HEK293T (cell line): Measurements from ENCODE around the gene PILRB.

ENCODE experiments used
- CTCF ChIA-PET: fragments of 350-600 bp; formaldehyde crosslinking; extraction: SDS; loops from one replicate; lab custom pipeline; 2021; ENCODE audit warnings: antibody characterized with exemption, inconsistent platforms; lab: Yijun Ruan, JAX
- POLR2A ChIA-PET: fragments of 350-600 bp; formaldehyde crosslinking; extraction: SDS; loops from one replicate; lab custom pipeline; 2020; ENCODE audit warnings: antibody characterized with exemption, inconsistent platforms; lab: Yijun Ruan, JAX
- DNase-seq: peaks from one replicate; pipeline ENCODE4 v3.0.0; 2012; ENCODE audit warnings: mixed read lengths; ENCODE audit errors: extremely low spot score
- ARNT ChIP-seq: fragments of 450-650 bp; IDR thresholded peaks from 2 replicates; pipeline ENCODE4 v1.6.1; 2017; ENCODE audit warnings: mild to moderate bottlenecking
- BHLHE40 ChIP-seq: fragments of 450-650 bp; IDR thresholded peaks from 2 replicates; pipeline ENCODE4 v1.6.1; 2016; ENCODE audit warnings: mild to moderate bottlenecking, moderate library complexity, borderline replicate concordance
- CTBP1 ChIP-seq: fragments of 450-650 bp; IDR thresholded peaks from 2 replicates; pipeline ENCODE4 v1.6.1; 2016; ENCODE audit warnings: borderline replicate concordance
- ELF4 ChIP-seq: fragments of 450-650 bp; IDR thresholded peaks from 2 replicates; pipeline ENCODE4 v1.6.1; 2017; ENCODE audit warnings: antibody characterized with exemption
- FOXA1 ChIP-seq: fragments of 450-650 bp; IDR thresholded peaks from 2 replicates; pipeline ENCODE4 v1.6.1; 2016; ENCODE audit warnings: mild to moderate bottlenecking
- FOXK2 ChIP-seq: fragments of 450-650 bp; IDR thresholded peaks from 2 replicates; pipeline ENCODE4 v1.6.1; 2016; ENCODE audit warnings: mild to moderate bottlenecking
- FOXM1 ChIP-seq: fragments of 450-650 bp; IDR thresholded peaks from 2 replicates; pipeline ENCODE4 v1.6.1; 2017; ENCODE audit warnings: mild to moderate bottlenecking, borderline replicate concordance
- HDGF ChIP-seq: fragments of 450-650 bp; IDR thresholded peaks from 2 replicates; pipeline ENCODE4 v1.6.1; 2017; ENCODE audit warnings: antibody characterized with exemption, borderline replicate concordance
- L3MBTL2 ChIP-seq: fragments of 450-650 bp; conservative IDR thresholded peaks from 2 replicates; pipeline ENCODE4 v1.6.1; 2016; ENCODE audit warnings: mild to moderate bottlenecking
- LEF1 ChIP-seq: fragments of 450-650 bp; IDR thresholded peaks from 2 replicates; pipeline ENCODE4 v1.6.1; 2017; ENCODE audit warnings: mild to moderate bottlenecking, borderline replicate concordance
- NFRKB ChIP-seq: fragments of 450-650 bp; IDR thresholded peaks from 2 replicates; pipeline ENCODE4 v1.6.1; 2016; ENCODE audit warnings: mild to moderate bottlenecking, moderate library complexity
- PKNOX1 ChIP-seq: fragments of 450-650 bp; IDR thresholded peaks from 2 replicates; pipeline ENCODE4 v1.6.1; 2016
- SP1 ChIP-seq: fragments of 450-650 bp; IDR thresholded peaks from 2 replicates; pipeline ENCODE4 v1.6.1; 2017
- SUZ12 ChIP-seq: fragments of 450-650 bp; IDR thresholded peaks from 2 replicates; pipeline ENCODE4 v1.6.1; 2016; ENCODE audit warnings: mild to moderate bottlenecking
- TARDBP ChIP-seq: fragments of 450-650 bp; IDR thresholded peaks from 2 replicates; pipeline ENCODE4 v1.6.1; 2016
- ZNF384 ChIP-seq: fragments of 450-650 bp; IDR thresholded peaks from 2 replicates; pipeline ENCODE4 v1.6.1; 2016

The PILRB gene

GRCh38 chr7:100389437-100390088, 31.6 kb downstream of the PILRB start:
- CTCF ChIA-PET: interaction anchor here (0.6 to 0.7 kb wide), 2 partner anchors 10 to 21 kb away, joined by 3 to 5 read pairs; no protein-coding TSS in a partner anchor
- DNase-seq: no peak
- POLR2A ChIA-PET: no interaction called here
- TF ChIP-seq SP1 (no peak), CTBP1 (no peak), TARDBP (no peak), ARNT (no peak), SUZ12 (no peak), ELF4 (no peak), BHLHE40 (no peak), HDGF (no peak), FOXK2 (no peak), FOXA1 (no peak), L3MBTL2 (no peak), ZNF384 (no peak), NFRKB (no peak), PKNOX1 (no peak), LEF1 (no peak)

GRCh38 chr7:100390286-100391009, 32.5 kb downstream of the PILRB start:
- DNase-seq: no peak
- TF ChIP-seq CTBP1 (no peak), FOXK2 (no peak), BHLHE40 (no peak), SP1 (no peak), FOXA1 (no peak), PKNOX1 (no peak), ELF4 (no peak), TARDBP (no peak), L3MBTL2 (no peak), FOXM1 (no peak), ARNT (no peak), HDGF (no peak), SUZ12 (no peak), ZNF384 (no peak)
- ChIA-PET CTCF (no interaction called here), POLR2A (interaction anchor here (1.4 kb wide), 1 partner anchor 39 kb away, joined by 5 read pairs; the partner anchor contains the start of genes MEPCE and ZCWPW1)

- ChIA-PET POLR2A (no interaction called here), CTCF (interaction anchor here (1.3 kb wide), 1 partner anchor 15 kb away, joined by 5 read pairs; no protein-coding TSS in a partner anchor)
These were observed 35.5 kb downstream of the PILRB start for GRCh38 chr7:100393233-100393905.

GRCh38 chr7:100394077-100394476, 36.2 kb downstream of the PILRB start:
- ChIA-PET CTCF (interaction anchor here (1.3 kb wide), 1 partner anchor 14 kb away, joined by 5 read pairs; no protein-coding TSS in a partner anchor), POLR2A (no interaction called here)
- no peak for TF ChIP-seq LEF1
- TF ChIP-seq SUZ12: no peak
- no peak for TF ChIP-seq FOXA1
- no peak for TF ChIP-seq NFRKB
- no peak for TF ChIP-seq ARNT
- TF ChIP-seq ELF4: no peak
- TF ChIP-seq CTBP1: no peak
- TF ChIP-seq FOXM1: no peak
- TF ChIP-seq TARDBP: no peak
- no peak for TF ChIP-seq L3MBTL2
- no peak for DNase-seq

More at GRCh38 chr7:100393233-100393905, 35.5 kb downstream of the PILRB start:
- TF ChIP-seq HDGF: no peak
- no peak for TF ChIP-seq FOXM1
- no peak for TF ChIP-seq ZNF384
- TF ChIP-seq L3MBTL2: no peak
- TF ChIP-seq SP1: no peak
- TF ChIP-seq FOXA1: no peak
- no peak for TF ChIP-seq NFRKB
- no peak for TF ChIP-seq SUZ12
- TF ChIP-seq FOXK2: no peak
- TF ChIP-seq ELF4: no peak
- no peak for TF ChIP-seq BHLHE40
- no peak for TF ChIP-seq PKNOX1
- no peak for TF ChIP-seq ARNT
- TF ChIP-seq CTBP1: no peak
- no peak for TF ChIP-seq TARDBP
- TF ChIP-seq LEF1: no peak
- DNase-seq: no peak

- TF ChIP-seq TARDBP (no peak), LEF1 (no peak), L3MBTL2 (no peak), CTBP1 (no peak), NFRKB (no peak), FOXA1 (no peak), BHLHE40 (no peak), SUZ12 (no peak), ELF4 (no peak), PKNOX1 (no peak), FOXK2 (no peak), ZNF384 (no peak), FOXM1 (no peak), SP1 (no peak), HDGF (no peak)
- CTCF ChIA-PET: interaction anchor here (0.6 to 1.5 kb wide), 2 partner anchors 11 to 1987 kb away, joined by 7 to 9 read pairs; no protein-coding TSS in a partner anchor
- POLR2A ChIA-PET: no interaction called here
- DNase-seq: no peak
These were observed 38.6 kb downstream of the PILRB start for GRCh38 chr7:100396421-100396982.
